SK-N-SH treated with all-trans-retinoic acid at 6 μM for 48 hours (cell line): ENCODE results near the gene NDUFA8.
"Not testable (repeated sequence)": the region's sequence is repeated elsewhere in the genome, so short reads cannot be mapped to it uniquely, and the experiment has no call there.

Experiments
- ATAC-seq: fragments of 200-7000 bp; cut with Tn5 transposase; 3 replicates; pipeline ENCODE4 v1.9.1; 2020; ENCODE audit warnings: mild to moderate bottlenecking, moderate library complexity
- ARNTL ChIP-seq: fragments of 450-650 bp; formaldehyde crosslinking; IDR thresholded peaks from 2 replicates; pipeline ENCODE4 v1.5.0; 2020; ENCODE audit warnings: low read depth, mild to moderate bottlenecking, moderate library complexity, borderline replicate concordance
- BACH2 ChIP-seq: fragments of 250-450 bp; sonication (Bioruptor Pico); IDR thresholded peaks from 2 replicates; pipeline ENCODE4 v1.9.0; 2021; ENCODE audit warnings: mild to moderate bottlenecking, borderline replicate concordance
- CSDC2 ChIP-seq: fragments of 250-450 bp; sonication (Bioruptor Pico); IDR thresholded peaks from 2 replicates; pipeline ENCODE4 v1.5.0; 2020; ENCODE audit warnings: mild to moderate bottlenecking, moderate library complexity
- GLIS3 ChIP-seq: fragments of 250-450 bp; sonication (Bioruptor Pico); IDR thresholded peaks from 2 replicates; pipeline ENCODE4 v1.5.0; 2020; ENCODE audit warnings: mild to moderate bottlenecking, moderate library complexity
- OSR1 ChIP-seq: fragments of 250-450 bp; sonication (Bioruptor Pico); IDR thresholded peaks from 2 replicates; pipeline ENCODE4 v1.8.0; 2022; ENCODE audit warnings: moderate library complexity, mild to moderate bottlenecking, inconsistent platforms
- PATZ1 ChIP-seq: fragments of 250-450 bp; sonication (Bioruptor Pico); IDR thresholded peaks from 2 replicates; pipeline ENCODE4 v1.8.0; 2020; ENCODE audit warnings: mild to moderate bottlenecking, moderate library complexity, borderline replicate concordance
- PPARA ChIP-seq: fragments of 250-450 bp; sonication (Bioruptor Pico); IDR thresholded peaks from 2 replicates; pipeline ENCODE4 v1.5.0; 2020; ENCODE audit warnings: mild to moderate bottlenecking, borderline replicate concordance
- RARB ChIP-seq: fragments of 250-450 bp; sonication (Bioruptor Pico); IDR thresholded peaks from 2 replicates; pipeline ENCODE4 v1.8.0; 2021; ENCODE audit warnings: mild to moderate bottlenecking, moderate library complexity
- SNAI2 ChIP-seq: fragments of 250-450 bp; sonication (Bioruptor Pico); IDR thresholded peaks from 2 replicates; pipeline ENCODE4 v1.5.0; 2020; ENCODE audit warnings: mild to moderate bottlenecking, moderate library complexity
- TCF4 ChIP-seq: fragments of 250-450 bp; sonication (Bioruptor Pico); IDR thresholded peaks from 2 replicates; pipeline ENCODE4 v1.8.0; 2021; ENCODE audit warnings: mild to moderate bottlenecking, moderate library complexity, borderline replicate concordance
- TOX ChIP-seq: fragments of 250-450 bp; sonication (Bioruptor Pico); IDR thresholded peaks from 2 replicates; pipeline ENCODE4 v1.8.0; 2021; ENCODE audit warnings: mild to moderate bottlenecking, moderate library complexity, borderline replicate concordance
- TSHZ2 ChIP-seq: fragments of 250-450 bp; sonication (Bioruptor Pico); IDR thresholded peaks from 2 replicates; pipeline ENCODE4 v1.5.0; 2020; ENCODE audit warnings: mild to moderate bottlenecking, moderate library complexity
- ZC3H10 ChIP-seq: fragments of 250-450 bp; sonication (Bioruptor Pico); IDR thresholded peaks from 2 replicates; pipeline ENCODE4 v1.5.1; 2021; ENCODE audit warnings: mild to moderate bottlenecking, moderate library complexity
- ZFP3 ChIP-seq: fragments of 250-450 bp; sonication (Bioruptor Pico); IDR thresholded peaks from 2 replicates; pipeline ENCODE4 v1.5.0; 2020; ENCODE audit warnings: mild to moderate bottlenecking, moderate library complexity
- ZNF565 ChIP-seq: fragments of 450-650 bp; formaldehyde crosslinking; conservative IDR thresholded peaks from 2 replicates; pipeline ENCODE4 v1.5.0; 2020; ENCODE audit warnings: low read depth, mild to moderate bottlenecking, moderate library complexity
- ZNF70 ChIP-seq: fragments of 450-650 bp; formaldehyde crosslinking; IDR thresholded peaks from 2 replicates; pipeline ENCODE4 v1.5.0; 2020; ENCODE audit warnings: mild to moderate bottlenecking, moderate library complexity
- ZNF8 ChIP-seq: fragments of 450-650 bp; formaldehyde crosslinking; IDR thresholded peaks from 2 replicates; pipeline ENCODE4 v1.5.0; 2020; ENCODE audit warnings: mild to moderate bottlenecking, moderate library complexity
- TF ChIP-seq, protein P1 (sequence below): fragments of 250-450 bp; sonication (Bioruptor Pico); IDR thresholded peaks from 2 replicates; pipeline ENCODE4 v1.8.0; 2021; ENCODE audit warnings: low read depth, mild to moderate bottlenecking, moderate library complexity, borderline replicate concordance

Gene NDUFA8

GRCh38 chr9:122118343-122119165, 41.0 kb downstream of the NDUFA8 start:
- TF ChIP-seq GLIS3 (CRISPR knock-in tag): no peak
- TF ChIP-seq, all 23 proteins: peak for 0
- ATAC-seq: no peak

GRCh38 chr9:122117241-122117640, 42.3 kb downstream of the NDUFA8 start:
- ATAC-seq: not testable (repeated sequence)

GRCh38 chr9:122116448-122117173, 43.0 kb downstream of the NDUFA8 start:
- no peak for TF ChIP-seq PPARA
- no peak for TF ChIP-seq RARB (CRISPR knock-in tag)
- TF ChIP-seq TOX (CRISPR knock-in tag): no peak
- TF ChIP-seq, protein P1, sequence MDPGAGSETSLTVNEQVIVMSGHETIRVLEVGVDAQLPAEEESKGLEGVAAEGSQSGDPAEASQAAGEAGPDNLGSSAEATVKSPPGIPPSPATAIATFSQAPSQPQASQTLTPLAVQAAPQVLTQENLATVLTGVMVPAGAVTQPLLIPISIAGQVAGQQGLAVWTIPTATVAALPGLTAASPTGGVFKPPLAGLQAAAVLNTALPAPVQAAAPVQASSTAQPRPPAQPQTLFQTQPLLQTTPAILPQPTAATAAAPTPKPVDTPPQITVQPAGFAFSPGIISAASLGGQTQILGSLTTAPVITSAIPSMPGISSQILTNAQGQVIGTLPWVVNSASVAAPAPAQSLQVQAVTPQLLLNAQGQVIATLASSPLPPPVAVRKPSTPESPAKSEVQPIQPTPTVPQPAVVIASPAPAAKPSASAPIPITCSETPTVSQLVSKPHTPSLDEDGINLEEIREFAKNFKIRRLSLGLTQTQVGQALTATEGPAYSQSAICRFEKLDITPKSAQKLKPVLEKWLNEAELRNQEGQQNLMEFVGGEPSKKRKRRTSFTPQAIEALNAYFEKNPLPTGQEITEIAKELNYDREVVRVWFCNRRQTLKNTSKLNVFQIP: no peak
- TF ChIP-seq OSR1 (CRISPR knock-in tag): no peak
- TF ChIP-seq TCF4 (CRISPR knock-in tag): no peak
- TF ChIP-seq ZNF8 (CRISPR knock-in tag): no peak
- no peak for TF ChIP-seq CSDC2 (CRISPR knock-in tag)
- TF ChIP-seq PATZ1 (CRISPR knock-in tag): no peak
- no peak for TF ChIP-seq ZNF70
- TF ChIP-seq GLIS3 (CRISPR knock-in tag): no peak
- TF ChIP-seq ZFP3 (CRISPR knock-in tag): no peak
- TF ChIP-seq SNAI2: no peak
- TF ChIP-seq ZNF565 (CRISPR knock-in tag): no peak
- TF ChIP-seq ARNTL: no peak
- no peak for TF ChIP-seq ZC3H10
- no peak for TF ChIP-seq TSHZ2
- no peak for TF ChIP-seq BACH2 (CRISPR knock-in tag)
- no peak for ATAC-seq

- ATAC-seq: no peak
- no peak for TF ChIP-seq BACH2 (CRISPR knock-in tag)
- TF ChIP-seq TSHZ2: no peak
- no peak for TF ChIP-seq GLIS3 (CRISPR knock-in tag)
- no peak for TF ChIP-seq ZNF70
- TF ChIP-seq TCF4 (CRISPR knock-in tag): no peak
- TF ChIP-seq ARNTL: no peak
- TF ChIP-seq PATZ1 (CRISPR knock-in tag): no peak
- no peak for TF ChIP-seq PPARA
- TF ChIP-seq ZFP3 (CRISPR knock-in tag): no peak
- TF ChIP-seq SNAI2: no peak
- TF ChIP-seq, protein P1: no peak
- TF ChIP-seq, all 23 proteins: peak for 0
Measured at GRCh38 chr9:122116040-122116439, 43.5 kb downstream of the NDUFA8 start.
